DMS79 (cell line): Measurements from ENCODE around the gene AKR1D1.

Experiments used
- DNase-seq: peaks from one replicate; lab custom pipeline; 2025; lab: John Stamatoyannopoulos, UW

AKR1D1 gene

GRCh38 chr7:138166681-138167080, 90.4 kb downstream of the AKR1D1 start:
- DNase-seq: no peak

- no peak for DNase-seq
These were observed 91.0 kb downstream of the AKR1D1 start for GRCh38 chr7:138167222-138167621.

- no peak for DNase-seq
These were observed 91.6 kb downstream of the AKR1D1 start for GRCh38 chr7:138167869-138168296.
